ENCODE results near the gene SLC47A2. TPM values are rescaled to one million over a fixed set of nuclear protein-coding genes. Genes with fewer than 3 reads are reported as not detected.

Gene SLC47A2
- total RNA-seq, 1 donor from 2014 or later = not detected

DNA sequence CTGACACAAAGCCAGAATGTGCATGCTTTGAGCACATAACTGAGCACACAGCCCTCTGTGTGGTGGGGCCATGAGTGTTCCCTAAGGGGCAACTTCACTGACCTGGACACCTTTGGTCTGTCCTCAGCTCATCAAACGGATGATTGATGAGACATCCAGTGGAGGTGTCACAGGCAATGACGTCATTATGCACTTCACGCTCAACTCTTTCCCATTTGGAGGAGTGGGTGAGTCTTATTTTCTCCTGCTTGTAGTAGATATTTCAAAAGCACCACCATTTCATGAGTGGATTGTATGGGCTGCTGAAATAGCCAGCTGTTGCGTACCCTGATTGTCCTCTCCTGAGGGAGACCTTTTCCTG lies 51.6 kb downstream of the SLC47A2 start:
- peaks cover 27% of the 10 kb centered on the region for H3K36me3 Mint-ChIP-seq (ENCODE audit: low read depth)
- no peaks in the 10 kb centered on the region for H3K27me3 Mint-ChIP-seq
- H3K27ac Mint-ChIP-seq = no peak overlapping the region
- intact Hi-C loops (cut with micrococcal nuclease) = no loop called here
- DNase-seq (no peak), ATAC-seq (ENCODE audit: low read depth) (no peak)
- no peaks in the 10 kb centered on the region for H3K9me3 Mint-ChIP-seq
- CTCF ChIA-PET = no interaction called here
- TF ChIP-seq, protein P1, sequence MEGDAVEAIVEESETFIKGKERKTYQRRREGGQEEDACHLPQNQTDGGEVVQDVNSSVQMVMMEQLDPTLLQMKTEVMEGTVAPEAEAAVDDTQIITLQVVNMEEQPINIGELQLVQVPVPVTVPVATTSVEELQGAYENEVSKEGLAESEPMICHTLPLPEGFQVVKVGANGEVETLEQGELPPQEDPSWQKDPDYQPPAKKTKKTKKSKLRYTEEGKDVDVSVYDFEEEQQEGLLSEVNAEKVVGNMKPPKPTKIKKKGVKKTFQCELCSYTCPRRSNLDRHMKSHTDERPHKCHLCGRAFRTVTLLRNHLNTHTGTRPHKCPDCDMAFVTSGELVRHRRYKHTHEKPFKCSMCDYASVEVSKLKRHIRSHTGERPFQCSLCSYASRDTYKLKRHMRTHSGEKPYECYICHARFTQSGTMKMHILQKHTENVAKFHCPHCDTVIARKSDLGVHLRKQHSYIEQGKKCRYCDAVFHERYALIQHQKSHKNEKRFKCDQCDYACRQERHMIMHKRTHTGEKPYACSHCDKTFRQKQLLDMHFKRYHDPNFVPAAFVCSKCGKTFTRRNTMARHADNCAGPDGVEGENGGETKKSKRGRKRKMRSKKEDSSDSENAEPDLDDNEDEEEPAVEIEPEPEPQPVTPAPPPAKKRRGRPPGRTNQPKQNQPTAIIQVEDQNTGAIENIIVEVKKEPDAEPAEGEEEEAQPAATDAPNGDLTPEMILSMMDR (IDR thresholded peaks at IDR 0.05) = no peak
- no peak overlapping the region for H3K4me3 Mint-ChIP-seq
- POLR2A ChIA-PET = no interaction called here
- no peaks in the 10 kb centered on the region for H3K4me1 Mint-ChIP-seq

DNA sequence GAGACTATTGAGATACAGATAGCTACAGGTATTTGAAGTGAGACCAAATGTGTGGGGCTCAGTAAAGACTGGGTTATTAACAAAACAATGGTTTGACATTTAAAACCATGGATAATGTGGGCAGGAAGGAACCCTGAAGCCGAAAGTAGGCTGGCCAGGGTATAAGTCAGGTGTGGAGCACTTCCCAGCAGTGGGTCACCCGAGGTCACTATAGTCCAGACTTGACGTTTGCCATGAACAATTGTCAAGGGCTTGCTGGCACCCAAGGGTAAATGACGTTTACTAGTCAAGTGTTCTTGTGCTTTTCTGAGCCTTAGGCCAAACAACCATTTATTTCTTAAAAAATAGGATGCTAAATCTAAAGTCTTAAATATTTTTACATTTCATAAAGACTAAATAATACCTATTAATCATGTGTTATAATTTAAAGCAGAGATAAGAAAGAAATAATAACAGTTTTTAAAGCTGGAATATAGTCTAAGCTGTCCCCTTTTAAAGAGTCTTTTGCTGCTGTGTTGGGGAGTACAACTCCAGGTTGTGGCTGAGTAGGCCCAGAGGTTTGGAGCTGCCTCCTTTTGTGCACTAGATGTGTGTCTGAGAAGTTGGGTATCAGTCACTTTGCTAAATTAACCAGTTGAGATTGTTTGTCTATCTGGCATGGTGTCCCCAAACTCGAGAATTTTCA lies 52.1 kb downstream of the SLC47A2 start:
- Mint-ChIP-seq H3K27ac (no peak overlapping the region), H3K27me3 (no peaks in the 10 kb centered on the region), H3K9me3 (no peaks in the 10 kb centered on the region), H3K36me3 (ENCODE audit: low read depth) (peaks cover 28% of the 10 kb centered on the region), H3K4me1 (no peaks in the 10 kb centered on the region), H3K4me3 (no peak overlapping the region)
- CTCF ChIA-PET = no interaction called here
- ATAC-seq (ENCODE audit: low read depth) (no peak), DNase-seq (no peak)
- TF ChIP-seq, protein P1 (IDR thresholded peaks at IDR 0.05) = no peak
- POLR2A ChIA-PET = no interaction called here
- intact Hi-C loops (cut with micrococcal nuclease) = no loop called here

DNA sequence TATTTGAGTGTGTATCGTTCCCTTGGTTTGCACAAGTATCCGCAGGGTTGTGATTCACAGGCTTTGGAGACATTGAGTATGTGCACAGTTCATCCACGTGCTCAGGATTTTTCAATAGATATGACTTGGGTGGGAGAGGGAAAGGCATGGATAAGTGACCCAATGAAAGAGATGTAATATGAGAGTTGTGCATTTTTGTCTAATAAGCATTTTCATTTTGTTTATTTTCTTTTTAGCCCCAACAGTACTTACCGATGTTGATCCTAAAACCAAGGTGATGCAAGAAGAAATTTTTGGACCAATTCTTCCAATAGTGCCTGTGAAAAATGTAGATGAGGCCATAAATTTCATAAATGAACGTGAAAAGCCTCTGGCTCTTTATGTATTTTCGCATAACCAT lies 53.3 kb downstream of the SLC47A2 start:
- ChIA-PET POLR2A (interaction anchor here (0.6 kb wide), 1 partner anchor 136 kb away, joined by 3 read pairs; no protein-coding TSS in a partner anchor), CTCF (no interaction called here)
- DNase-seq (no peak), ATAC-seq (ENCODE audit: low read depth) (no peak)
- Mint-ChIP-seq H3K27ac (no peak overlapping the region), H3K9me3 (no peaks in the 10 kb centered on the region), H3K4me1 (no peaks in the 10 kb centered on the region), H3K36me3 (ENCODE audit: low read depth) (peaks cover 28% of the 10 kb centered on the region), H3K4me3 (no peak overlapping the region), H3K27me3 (no peaks in the 10 kb centered on the region)
- intact Hi-C loops (cut with micrococcal nuclease) = no loop called here
- TF ChIP-seq, protein P1 (IDR thresholded peaks at IDR 0.05) = no peak

DNA sequence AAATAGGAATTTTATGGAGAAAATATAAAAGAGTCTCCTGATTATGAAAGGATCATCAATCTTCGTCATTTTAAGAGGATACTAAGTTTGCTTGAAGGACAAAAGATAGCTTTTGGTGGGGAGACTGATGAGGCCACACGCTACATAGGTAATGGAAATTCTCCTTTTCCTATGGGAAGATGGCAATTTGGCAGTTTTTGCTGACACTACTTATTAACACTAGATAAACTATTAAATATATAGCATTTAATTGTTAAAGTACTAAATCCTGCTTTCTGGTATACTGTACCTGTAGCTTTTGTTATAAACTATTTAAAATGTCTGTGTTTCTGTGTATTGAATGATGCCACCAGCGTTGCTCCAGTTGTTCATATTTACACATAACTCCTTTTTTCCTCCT lies 55.3 kb downstream of the SLC47A2 start:
- POLR2A ChIA-PET = no interaction called here
- CTCF ChIA-PET = interaction anchor here (0.7 kb wide), 1 partner anchor 193 kb away, joined by 3 read pairs; no protein-coding TSS in a partner anchor
- H3K9me3 Mint-ChIP-seq = no peaks in the 10 kb centered on the region
- ATAC-seq (ENCODE audit: low read depth) (no peak), DNase-seq (no peak)
- no peak overlapping the region for H3K27ac Mint-ChIP-seq
- TF ChIP-seq, protein P1 (IDR thresholded peaks at IDR 0.05) = no peak
- peaks cover 32% of the 10 kb centered on the region for H3K36me3 Mint-ChIP-seq (ENCODE audit: low read depth)
- H3K4me1 Mint-ChIP-seq = peaks cover 10% of the 10 kb centered on the region
- intact Hi-C loops (cut with micrococcal nuclease) = no loop called here
- no peaks in the 10 kb centered on the region for H3K27me3 Mint-ChIP-seq
- H3K4me3 Mint-ChIP-seq = no peak overlapping the region

DNA sequence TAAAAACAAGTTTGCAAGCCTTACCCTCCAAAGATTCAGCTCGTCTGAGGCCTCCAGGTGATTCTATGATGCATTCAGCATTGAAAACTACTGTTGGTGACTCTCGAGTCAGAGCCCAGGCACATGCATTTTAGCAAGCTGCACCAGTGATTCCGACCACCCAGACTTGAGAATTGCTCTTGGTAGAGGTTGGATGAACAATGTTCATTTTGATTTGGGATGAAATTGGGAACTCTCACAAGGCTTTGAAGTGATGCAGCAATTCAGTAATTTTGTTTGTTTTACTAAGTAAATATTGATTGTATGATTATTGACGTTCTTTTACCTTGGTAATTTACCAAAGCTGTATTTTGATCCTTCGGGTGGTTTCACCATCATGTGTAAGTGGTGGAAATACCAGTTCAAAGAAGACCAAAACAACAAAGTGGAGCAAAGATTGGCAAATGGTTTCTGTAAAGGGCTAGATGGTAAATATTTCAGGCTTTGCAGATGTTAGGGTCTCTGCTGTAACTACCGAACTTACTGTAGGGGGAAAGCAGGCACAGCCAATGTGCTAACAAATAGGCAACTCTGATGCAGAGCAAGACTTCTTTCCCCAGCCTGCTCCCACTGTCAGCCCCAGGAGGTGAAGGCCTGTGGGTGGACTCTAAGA lies 56.0 kb downstream of the SLC47A2 start:
- no peak for DNase-seq
- Mint-ChIP-seq H3K4me1 (peaks cover 14% of the 10 kb centered on the region), H3K27me3 (no peaks in the 10 kb centered on the region), H3K4me3 (no peak overlapping the region), H3K27ac (no peak overlapping the region), H3K36me3 (ENCODE audit: low read depth) (peaks cover 30% of the 10 kb centered on the region), H3K9me3 (no peaks in the 10 kb centered on the region)
- intact Hi-C loops (cut with micrococcal nuclease) = no loop called here
- POLR2A ChIA-PET = no interaction called here
- CTCF ChIA-PET = no interaction called here
- ATAC-seq (ENCODE audit: low read depth) = no peak
- TF ChIP-seq, protein P1 (IDR thresholded peaks at IDR 0.05) = no peak

Measured in activated B cell treated with CpG ODN at 0.5 μM for 24 hours (primary cell).